Retinal pigment epithelial cell (primary cell): Measurements from ENCODE around the gene EHD3.

Experiments
- DNase-seq: peaks from one replicate; pipeline ENCODE4 v3.0.0-alpha.2; 2010; ENCODE audit warnings: low read depth
- H3K4me3 ChIP-seq: 2 replicates; pipeline ENCODE4 v1.5.1; 2011; ENCODE audit warnings: mild to moderate bottlenecking, low read length, control low read depth, moderate library complexity
- CTCF ChIP-seq: conservative IDR thresholded peaks from 2 replicates; pipeline ENCODE4 v1.5.1; 2011; ENCODE audit warnings: low read depth, low read length, control low read depth, inconsistent platforms

The EHD3 gene

GRCh38 chr2:31192851-31193392 is 41.0 kb upstream of the EHD3 start:
- no peak for DNase-seq
- TF ChIP-seq CTCF = no peak

GRCh38 chr2:31193806-31194205 is 40.1 kb upstream of the EHD3 start:
- no peak for TF ChIP-seq CTCF
- no peak overlapping the region for H3K4me3 ChIP-seq
- DNase-seq = no peak

More at GRCh38 chr2:31192851-31193392, 41.0 kb upstream of the EHD3 start:
- no peak overlapping the region for H3K4me3 ChIP-seq

GRCh38 chr2:31196622-31197021 is 37.3 kb upstream of the EHD3 start:
- TF ChIP-seq CTCF = no peak
- no peak overlapping the region for H3K4me3 ChIP-seq
- no peak for DNase-seq

GRCh38 chr2:31197166-31197565 is 36.8 kb upstream of the EHD3 start:
- no peak overlapping the region for H3K4me3 ChIP-seq
- no peak for DNase-seq
- TF ChIP-seq CTCF = no peak

- no peak overlapping the region for H3K4me3 ChIP-seq
- no peak for DNase-seq
- no peak for TF ChIP-seq CTCF
Measured at GRCh38 chr2:31197669-31198068, 36.3 kb upstream of the EHD3 start.

GRCh38 chr2:31199206-31199605 is 34.7 kb upstream of the EHD3 start:
- TF ChIP-seq CTCF = no peak
- H3K4me3 ChIP-seq = no peak overlapping the region
- DNase-seq = no peak

- DNase-seq = no peak
- no peak overlapping the region for H3K4me3 ChIP-seq
- no peak for TF ChIP-seq CTCF
Measured at GRCh38 chr2:31200972-31201371, 33.0 kb upstream of the EHD3 start.
